HG03558 (cell line): ENCODE results near the gene TCTN2.

Experiments
- ATAC-seq: cut with Tn5 transposase; IDR thresholded peaks from one replicate; pipeline ENCODE4 v1.9.1; 2021; ENCODE audit warnings: moderate number of reproducible peaks; ENCODE audit not compliant: unreplicated experiment; ENCODE audit errors: extremely low read depth

TCTN2 gene

DNA sequence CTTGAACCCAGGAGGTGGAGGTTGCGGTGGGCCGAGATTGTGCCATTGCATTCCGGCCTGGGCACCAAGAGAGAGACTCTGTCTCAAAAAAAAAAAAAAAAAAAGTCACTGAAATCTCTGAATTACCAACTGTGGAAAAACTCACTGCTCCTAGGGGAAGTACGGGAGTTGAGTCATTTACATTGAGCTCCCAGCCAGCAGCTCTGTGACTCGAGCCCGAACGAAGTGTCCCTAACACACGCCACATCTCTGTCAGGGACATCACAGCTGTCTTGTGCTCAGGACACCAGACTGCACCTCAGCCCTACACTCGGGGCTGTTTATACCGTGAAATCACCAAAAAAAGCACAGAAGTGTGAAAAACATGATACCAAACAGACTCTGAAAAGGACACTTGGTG lies 62.3 kb downstream of the TCTN2 start:
- ATAC-seq, result no peak

- no peak for ATAC-seq
Measured at GRCh38 chr12:123734268-123734667, 63.4 kb downstream of the TCTN2 start.

DNA sequence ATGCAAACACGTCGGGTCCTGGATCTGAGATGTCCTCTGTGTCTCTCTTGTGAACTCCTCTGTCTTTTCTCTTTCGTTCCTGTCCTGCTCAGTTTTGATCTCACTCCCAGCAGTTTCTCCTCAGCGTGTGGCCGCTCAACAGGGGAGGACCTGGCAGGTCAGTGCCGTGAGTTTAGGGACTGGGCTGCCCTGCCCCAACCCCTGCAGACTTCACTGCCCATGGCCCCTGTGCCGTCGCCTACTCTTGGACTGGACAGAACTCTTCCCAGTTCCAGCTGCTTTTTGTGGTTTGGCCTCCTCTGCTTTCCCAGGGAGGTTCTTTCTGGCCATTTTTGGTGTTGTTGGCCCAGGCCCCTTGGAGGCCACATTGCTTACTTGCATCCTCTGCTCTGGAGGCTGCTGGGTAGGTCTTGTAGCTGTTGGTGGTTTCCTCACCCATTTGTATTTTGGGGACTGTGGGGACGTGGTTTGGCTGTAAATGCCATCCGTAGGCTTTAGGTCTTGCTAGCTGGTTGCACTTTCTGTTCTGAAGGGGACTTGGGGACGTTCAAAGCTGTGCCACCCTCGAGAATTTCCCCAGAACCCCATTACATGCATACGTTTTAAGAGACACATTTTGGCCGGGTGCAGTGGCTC lies 71.1 kb downstream of the TCTN2 start:
- ATAC-seq, result no peak

- no peak for ATAC-seq
Measured at GRCh38 chr12:123743002-123743401, 72.1 kb downstream of the TCTN2 start.

DNA sequence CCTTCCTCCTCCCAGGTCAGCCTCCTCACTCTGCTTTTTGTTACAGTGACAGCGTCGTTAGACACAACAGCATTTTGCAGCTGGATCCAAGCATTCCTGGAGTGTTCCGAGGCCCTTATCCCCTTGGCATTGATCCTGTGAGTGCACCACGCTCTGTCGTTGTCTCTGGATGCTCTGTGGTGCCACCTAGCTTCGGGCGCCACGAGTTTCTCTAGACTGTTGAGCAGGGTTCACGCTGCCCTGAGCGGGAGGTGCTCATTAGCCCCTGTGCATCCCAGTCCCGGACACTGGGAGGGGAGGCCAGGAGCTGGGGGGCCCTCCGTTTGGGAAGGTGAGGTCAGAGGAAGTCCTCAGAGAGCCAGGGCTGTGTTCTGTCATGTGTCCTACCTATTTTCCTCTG lies 73.9 kb downstream of the TCTN2 start:
- ATAC-seq, result no peak

DNA sequence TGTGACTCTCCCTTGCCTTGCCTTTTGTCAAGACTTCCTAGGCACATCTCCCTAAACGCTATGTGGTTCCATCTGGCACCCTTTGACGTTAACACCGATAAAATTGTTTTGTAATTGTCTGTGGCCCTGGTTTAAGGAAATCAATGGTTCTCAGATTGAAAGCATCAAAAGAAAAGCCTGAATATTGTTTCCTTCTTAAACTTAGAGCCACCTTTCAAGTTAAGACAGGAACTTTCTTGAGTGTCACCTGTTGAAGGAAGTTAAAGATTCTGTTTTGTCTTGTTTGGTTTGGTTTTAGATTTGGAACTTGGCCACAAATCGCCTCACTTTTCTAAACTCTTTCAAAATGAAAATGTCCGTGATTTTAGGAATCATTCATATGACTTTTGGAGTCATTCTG lies 76.4 kb downstream of the TCTN2 start:
- no peak for ATAC-seq

DNA sequence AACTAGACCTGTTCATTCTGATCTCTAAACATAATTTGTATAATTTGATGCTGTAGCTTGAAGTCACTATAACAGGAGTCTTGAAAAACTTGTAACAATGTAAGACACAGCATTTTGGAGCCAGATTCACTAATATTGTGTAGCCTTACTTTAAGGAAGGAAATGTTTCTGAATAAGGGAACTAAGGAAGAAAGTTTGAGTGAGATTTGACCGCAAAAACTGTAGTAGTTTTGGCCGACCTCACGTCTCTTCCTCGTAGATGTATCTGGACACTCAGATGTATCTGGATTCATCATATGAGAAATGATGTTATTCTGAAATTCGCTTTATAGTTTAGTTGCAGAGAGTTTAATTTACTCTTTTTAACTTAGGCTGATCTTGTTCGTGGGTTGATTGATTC lies 77.2 kb downstream of the TCTN2 start:
- no peak for ATAC-seq

DNA sequence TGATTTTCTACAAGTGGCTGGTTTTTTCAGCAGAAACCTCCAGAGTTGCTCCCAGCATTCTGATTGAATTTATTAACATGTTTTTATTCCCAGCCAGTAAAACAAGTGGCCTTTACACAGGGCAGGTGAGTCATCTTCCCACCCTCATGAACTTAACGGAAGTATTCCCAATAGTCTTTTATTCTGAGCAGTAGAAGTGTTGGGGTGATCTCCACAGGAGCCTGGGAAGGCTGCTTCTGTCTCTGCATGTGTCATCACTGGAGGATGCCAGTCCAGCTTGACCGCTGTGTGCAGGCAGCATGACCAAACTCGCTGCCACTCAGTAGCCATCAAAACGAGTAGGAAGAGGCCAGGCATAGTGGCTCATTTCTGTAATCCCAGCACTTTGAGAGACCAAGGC lies 77.7 kb downstream of the TCTN2 start:
- ATAC-seq, result no peak

GRCh38 chr12:123749355-123749754 lies 78.4 kb downstream of the TCTN2 start:
- ATAC-seq, result no peak

DNA sequence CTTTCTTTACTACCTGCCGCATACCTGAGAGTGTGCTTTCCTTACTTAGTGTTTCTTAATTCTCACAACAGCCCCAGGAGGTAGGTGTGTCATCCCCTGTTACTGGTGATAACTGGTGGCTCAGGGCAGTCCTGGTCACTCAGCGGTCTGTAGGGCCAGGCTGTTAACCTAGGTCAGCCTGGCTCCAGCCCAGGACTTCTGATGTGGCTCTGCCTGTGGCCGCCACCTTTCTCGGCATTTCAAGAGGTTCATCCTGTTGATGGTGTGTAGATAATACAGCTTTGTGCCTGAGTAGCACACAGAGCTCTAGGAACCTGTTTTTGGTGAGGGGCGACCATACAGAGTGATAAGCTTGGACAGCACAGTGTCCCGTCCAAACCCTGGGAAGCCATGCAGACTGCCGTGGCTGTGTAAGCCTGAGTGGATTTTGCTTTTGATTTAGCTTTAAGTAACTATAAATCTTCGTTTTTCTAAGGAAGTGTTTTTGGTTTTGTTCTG lies 79.3 kb downstream of the TCTN2 start:
- ATAC-seq, result no peak

DNA sequence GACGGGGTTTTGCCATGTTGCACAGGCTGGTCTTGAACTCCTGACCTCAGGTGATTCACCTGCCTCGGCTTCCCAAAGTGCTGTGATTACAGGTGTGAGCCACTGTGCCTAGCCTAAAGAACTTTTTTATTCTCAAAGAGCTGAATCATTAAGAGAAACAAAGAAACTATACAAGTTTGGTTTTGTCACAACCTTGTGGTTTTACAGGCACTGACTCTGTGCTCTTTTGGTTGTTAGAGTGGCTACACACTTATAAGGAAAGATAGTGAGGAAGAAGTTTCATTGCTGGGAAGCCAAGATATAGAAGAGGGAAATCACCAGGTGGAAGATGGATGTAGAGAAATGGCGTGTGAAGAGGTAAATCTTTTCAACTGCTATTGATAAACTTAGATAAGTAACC lies 81.1 kb downstream of the TCTN2 start:
- no peak for ATAC-seq

DNA sequence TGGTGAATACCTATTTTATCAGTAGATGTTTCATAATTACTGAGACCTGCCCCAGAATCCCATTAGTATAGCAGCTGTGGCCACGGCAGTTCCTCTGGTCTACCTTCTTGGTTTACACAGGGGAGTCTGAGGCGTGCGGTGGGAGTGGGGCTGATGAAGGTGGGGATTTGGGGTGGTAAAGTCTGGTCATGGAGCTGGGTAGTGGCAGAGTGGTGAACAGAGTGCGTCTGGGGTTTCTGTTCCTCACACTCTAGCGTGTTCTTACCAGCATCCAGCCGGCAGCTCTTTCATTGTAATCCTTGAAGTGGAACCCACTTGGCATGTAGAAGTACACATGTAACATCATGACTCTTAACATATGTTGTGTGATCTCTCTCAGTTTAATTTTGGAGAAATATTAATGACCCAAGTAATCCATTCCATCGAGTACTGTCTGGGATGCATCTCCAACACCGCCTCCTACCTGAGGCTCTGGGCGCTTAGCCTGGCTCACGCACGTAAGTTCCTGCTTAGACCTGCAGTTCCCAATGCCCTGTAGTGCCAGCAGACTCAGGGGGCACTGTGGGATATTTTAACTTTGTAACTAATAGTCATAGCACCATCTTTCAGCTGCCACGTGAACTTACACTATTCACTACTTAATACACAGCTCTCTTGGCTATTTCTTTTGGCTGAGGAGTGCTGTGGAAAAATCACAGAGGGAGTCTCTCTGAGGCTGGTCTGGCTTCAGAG lies 83.3 kb downstream of the TCTN2 start:
- ATAC-seq, result no peak

DNA sequence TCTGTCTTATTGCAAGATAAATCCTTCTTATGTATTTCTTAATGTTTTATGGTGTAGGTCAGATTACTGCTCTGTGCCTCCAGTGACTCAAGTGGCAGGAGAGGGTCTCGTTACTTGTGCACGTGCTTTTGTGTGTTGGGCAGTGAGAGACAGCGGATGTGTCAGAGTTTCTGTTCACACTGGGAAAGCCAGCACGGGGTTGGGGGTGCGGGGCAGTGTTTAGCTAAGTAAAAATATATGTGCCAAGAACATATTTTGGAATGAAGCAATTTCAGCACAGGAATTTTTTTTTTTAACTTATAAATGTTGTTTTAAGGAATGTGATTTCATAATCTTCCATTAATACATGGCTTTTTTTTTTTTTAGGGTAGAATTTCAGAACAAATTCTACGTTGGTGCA lies 86.6 kb downstream of the TCTN2 start:
- no peak for ATAC-seq
